ENCODE measurements around the gene CFAP99. TPM values are rescaled to one million over a fixed set of nuclear protein-coding genes. Genes with fewer than 3 reads are reported as not detected.

Gene CFAP99
- total and polyA plus RNA-seq, 8 donors, result 0.05 to 1.4 (median 0.62) TPM; not detected in 3

DNA sequence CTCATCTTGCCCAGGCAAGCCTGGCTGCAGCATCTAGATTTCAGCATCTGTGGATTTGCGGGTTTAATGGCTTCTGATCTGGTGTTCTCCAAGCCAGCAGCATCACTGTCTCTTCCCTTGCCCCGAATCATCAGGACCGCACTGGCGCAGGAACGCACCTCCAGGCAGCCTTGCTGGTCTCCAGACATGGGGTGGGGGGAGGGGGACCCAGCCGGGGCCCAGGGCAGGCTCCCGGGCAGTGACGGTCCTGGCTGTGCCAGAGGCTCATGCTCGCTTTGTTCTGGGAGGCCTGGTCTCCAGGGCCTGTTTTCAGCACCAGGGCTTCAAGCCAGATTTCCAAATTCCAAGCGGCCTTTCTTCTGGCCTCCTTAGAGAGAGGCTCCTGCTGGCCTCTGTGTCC is 4.9 kb downstream of the CFAP99 start:
- intact Hi-C loops (cut with DNase I; ENCODE audit: low total_unique reads), result no loop called here
- H3K4me1 ChIP-seq, result peaks cover 7 to 12% (median 11%) of the 10 kb centered on the region in 4 donors
- no peaks in the 10 kb centered on the region for H3K9me3 ChIP-seq
- 70 to 94% (median 85%) methylated on average over 1 to 10 of the region's 10 CpGs for WGBS, 5 donors
- H3K4me3 ChIP-seq, result no peak overlapping the region
- DNase-seq, result no peak
- H3K27ac ChIP-seq, result no peak overlapping the region
- peaks cover 0 to 63% (median 0%) of the 10 kb centered on the region in 3 donors for H3K27me3 ChIP-seq
- no peaks in the 10 kb centered on the region for H3K36me3 ChIP-seq
- TF ChIP-seq POLR2AphosphoS5 (IDR thresholded peaks at IDR 0.05) (no peak), EP300 (IDR thresholded peaks at IDR 0.05) (no peak), POLR2A (IDR thresholded peaks at IDR 0.05) (no peak), CTCF (IDR thresholded peaks at IDR 0.05) (no peak)

DNA sequence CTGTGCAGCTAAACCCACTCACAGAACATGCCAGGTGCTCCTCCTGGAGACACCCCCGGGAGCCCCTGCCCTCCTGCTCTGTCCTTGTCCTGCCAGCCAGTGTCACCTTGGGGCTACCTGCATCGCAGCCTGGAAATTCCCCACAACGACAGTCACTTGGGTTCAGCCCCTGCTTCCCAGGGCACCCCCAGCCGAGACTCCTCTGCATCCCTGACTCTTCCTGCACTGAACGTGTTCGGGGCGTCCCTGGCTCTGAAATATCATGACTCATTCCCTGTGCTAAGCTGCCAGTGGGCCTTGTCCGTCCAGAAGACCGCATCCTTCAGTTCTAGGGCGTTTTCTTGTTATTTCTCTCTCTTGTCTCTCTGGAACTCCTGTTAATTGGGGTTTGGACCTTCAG is 5.8 kb downstream of the CFAP99 start:
- Histone ChIP-seq H3K4me1 (peaks cover under 1 to 3% (median 2%) of the 10 kb centered on the region in 4 donors), H3K27me3 (peaks cover 0 to 58% (median 0%) of the 10 kb centered on the region in 3 donors), H3K36me3 (no peaks in the 10 kb centered on the region), H3K9me3 (no peaks in the 10 kb centered on the region), H3K4me3 (no peak overlapping the region), H3K27ac (no peak overlapping the region)
- DNase-seq, result no peak
- 72 to 81% (median 78%) methylated on average over 10 of the region's 10 CpGs for WGBS, 5 donors
- TF ChIP-seq POLR2A (IDR thresholded peaks at IDR 0.05) (no peak), EP300 (IDR thresholded peaks at IDR 0.05) (no peak), CTCF (IDR thresholded peaks at IDR 0.05) (no peak), POLR2AphosphoS5 (IDR thresholded peaks at IDR 0.05) (no peak)
- intact Hi-C loops (cut with DNase I; ENCODE audit: low total_unique reads), result no loop called here

DNA sequence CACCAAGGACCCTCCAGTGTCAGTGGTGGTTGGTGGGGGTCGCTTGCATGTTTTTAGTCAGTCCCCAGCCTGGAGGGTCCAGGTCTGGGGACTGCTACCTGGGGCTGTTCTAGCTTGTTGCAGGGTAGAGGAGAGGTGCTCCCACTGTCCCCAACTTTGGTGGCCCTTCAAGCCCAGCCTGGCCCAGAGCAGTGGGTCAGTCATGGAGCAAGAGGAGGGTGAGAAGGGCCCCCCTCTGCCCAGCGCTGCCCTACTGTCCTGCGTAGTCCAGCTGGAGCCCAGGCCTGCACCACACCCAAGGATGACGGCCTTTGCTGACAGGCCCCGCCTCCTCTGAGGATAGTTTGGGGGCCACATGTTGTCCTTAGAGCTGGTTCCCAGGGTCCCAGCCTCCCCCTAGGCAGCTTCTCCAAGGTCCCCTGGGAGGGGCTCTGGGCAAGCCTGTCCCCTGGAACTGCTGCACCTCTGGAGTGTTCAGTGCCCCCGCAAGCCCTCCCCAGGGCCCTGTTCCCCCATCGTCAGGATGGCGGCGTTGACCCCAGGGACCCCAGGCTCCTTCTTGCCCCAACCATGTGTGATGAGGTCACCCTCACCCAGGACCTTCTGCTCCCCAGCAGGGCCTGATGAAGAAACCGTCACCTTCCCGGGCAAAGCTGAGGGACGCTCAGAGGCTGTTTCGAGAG is 6.8 kb downstream of the CFAP99 start:
- Histone ChIP-seq H3K36me3 (no peaks in the 10 kb centered on the region), H3K27me3 (peaks cover 0 to 49% (median 0%) of the 10 kb centered on the region in 3 donors), H3K4me1 (no peaks in the 10 kb centered on the region), H3K9me3 (no peaks in the 10 kb centered on the region), H3K4me3 (no peak overlapping the region), H3K27ac (no peak overlapping the region)
- 77 to 94% (median 92%) methylated on average over 5 to 13 of the region's 13 CpGs for WGBS, 5 donors
- DNase-seq, result no peak
- intact Hi-C loops (cut with DNase I; ENCODE audit: low total_unique reads), result no loop called here
- TF ChIP-seq CTCF (IDR thresholded peaks at IDR 0.05), result no peak
- no peak for TF ChIP-seq POLR2AphosphoS5 (IDR thresholded peaks at IDR 0.05)

- WGBS, 5 donors, result 77 to 92% (median 85%) methylated on average over 4 to 8 of the region's 8 CpGs
- Histone ChIP-seq H3K9me3 (no peaks in the 10 kb centered on the region), H3K36me3 (no peaks in the 10 kb centered on the region), H3K27ac (no peak overlapping the region), H3K4me1 (no peaks in the 10 kb centered on the region), H3K27me3 (peaks cover 0 to 44% (median 0%) of the 10 kb centered on the region in 3 donors), H3K4me3 (no peak overlapping the region)
- no peak for TF ChIP-seq POLR2AphosphoS5 (IDR thresholded peaks at IDR 0.05)
- no peak for TF ChIP-seq POLR2A (IDR thresholded peaks at IDR 0.05)
- TF ChIP-seq EP300 (IDR thresholded peaks at IDR 0.05), result no peak
- no peak for TF ChIP-seq CTCF (IDR thresholded peaks at IDR 0.05)
- intact Hi-C loops (cut with DNase I; ENCODE audit: low total_unique reads), result no loop called here
- DNase-seq, result no peak
These were observed 7.3 kb downstream of the CFAP99 start for GRCh38 chr4:2426069-2426397.

Measured in stomach (tissue), 9 donors.